Hematopoietic multipotent progenitor cell treated with erythropoietin and hydrocortisone succinate and interleukin-3 and kit ligand, for 6 days (in vitro differentiated cells): ENCODE data around the gene YAP1.

Experiments used
- DNase-seq: peaks from one replicate; pipeline ENCODE4 v3.0.0-alpha.2; 2015

Gene YAP1

GRCh38 chr11:102117472-102118113 lies 7.3 kb downstream of the YAP1 start:
- DNase-seq, result no peak

- no peak for DNase-seq
These were observed 8.7 kb downstream of the YAP1 start for GRCh38 chr11:102118937-102119336.

- DNase-seq, result no peak
These were observed 9.8 kb downstream of the YAP1 start for GRCh38 chr11:102119997-102120396.

- no peak for DNase-seq
These were observed 10.3 kb downstream of the YAP1 start for GRCh38 chr11:102120437-102120973.

GRCh38 chr11:102121329-102121728 lies 11.1 kb downstream of the YAP1 start:
- no peak for DNase-seq

- no peak for DNase-seq
These were observed 24.4 kb downstream of the YAP1 start for GRCh38 chr11:102134597-102134996.

GRCh38 chr11:102135256-102135655 lies 25.0 kb downstream of the YAP1 start:
- no peak for DNase-seq

GRCh38 chr11:102138223-102138622 lies 28.0 kb downstream of the YAP1 start:
- no peak for DNase-seq

GRCh38 chr11:102138670-102139069 lies 28.4 kb downstream of the YAP1 start:
- DNase-seq, result no peak

GRCh38 chr11:102139081-102139498 lies 28.8 kb downstream of the YAP1 start:
- no peak for DNase-seq

- DNase-seq, result no peak
These were observed 32.1 kb downstream of the YAP1 start for GRCh38 chr11:102142333-102142732.

GRCh38 chr11:102143867-102144266 lies 33.6 kb downstream of the YAP1 start:
- no peak for DNase-seq

- DNase-seq, result no peak
These were observed 34.4 kb downstream of the YAP1 start for GRCh38 chr11:102144357-102145355.

- no peak for DNase-seq
These were observed 36.8 kb downstream of the YAP1 start for GRCh38 chr11:102147015-102147414.

GRCh38 chr11:102147632-102148031 lies 37.4 kb downstream of the YAP1 start:
- DNase-seq, result no peak

GRCh38 chr11:102148059-102148458 lies 37.8 kb downstream of the YAP1 start:
- DNase-seq, result no peak

GRCh38 chr11:102151784-102152525 lies 41.7 kb downstream of the YAP1 start:
- DNase-seq, result no peak

- no peak for DNase-seq
These were observed 42.8 kb downstream of the YAP1 start for GRCh38 chr11:102153082-102153481.

- DNase-seq, result no peak
These were observed 44.6 kb downstream of the YAP1 start for GRCh38 chr11:102154806-102155205.

GRCh38 chr11:102155676-102156075 lies 45.4 kb downstream of the YAP1 start:
- DNase-seq, result no peak

- DNase-seq, result no peak
These were observed 47.0 kb downstream of the YAP1 start for GRCh38 chr11:102157219-102157618.

- DNase-seq, result no peak
These were observed 48.0 kb downstream of the YAP1 start for GRCh38 chr11:102158164-102158735.

- no peak for DNase-seq
These were observed 53.1 kb downstream of the YAP1 start for GRCh38 chr11:102163368-102163767.
